GM12891 (cell line): ENCODE results near the gene OR6S1.

Experiments used
- POLR2A ChIP-seq: IDR thresholded peaks from 2 replicates; pipeline ENCODE4 v1.6.1; 2011; ENCODE audit warnings: low read depth, low read length, control low read depth
- POLR2AphosphoS5 ChIP-seq: IDR thresholded peaks from 2 replicates; pipeline ENCODE4 v1.6.1; 2011; ENCODE audit warnings: low read depth, low read length, control low read depth

DNA sequence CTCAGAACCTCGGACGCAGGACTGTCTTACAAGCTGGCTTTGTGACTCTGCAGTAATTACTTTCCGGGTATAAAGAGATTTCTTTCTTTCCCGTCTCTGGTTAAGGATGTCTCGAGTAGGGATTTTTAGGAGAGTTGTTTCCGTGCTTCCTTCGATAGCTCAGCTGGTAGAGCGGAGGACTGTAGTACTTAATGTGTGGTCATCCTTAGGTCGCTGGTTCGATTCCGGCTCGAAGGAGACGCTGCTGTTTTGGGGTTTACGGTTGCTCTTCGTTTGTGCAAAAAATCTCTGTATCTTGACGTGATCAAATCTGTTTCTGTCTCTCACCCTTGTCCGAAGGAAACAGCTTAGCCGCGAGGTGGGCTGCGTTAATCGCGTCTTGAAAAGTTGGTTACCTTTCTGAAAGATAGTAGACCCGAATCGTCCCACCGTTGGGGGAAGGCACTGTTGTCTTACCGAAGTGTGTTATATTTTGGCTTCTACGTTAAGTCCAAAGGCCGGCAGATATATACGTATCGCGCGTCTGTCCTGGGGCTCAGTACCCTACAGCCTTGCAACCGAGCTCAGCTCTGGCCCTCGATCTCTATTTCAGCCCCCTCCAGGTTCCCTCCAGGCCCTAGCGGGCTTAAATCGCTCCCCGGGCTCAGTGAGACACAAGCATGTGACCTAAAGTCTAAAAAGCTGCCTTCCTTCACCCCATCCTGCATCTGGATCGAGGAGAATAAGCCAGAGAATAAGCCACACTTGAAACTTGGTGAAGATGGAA is 41.8 kb upstream of the OR6S1 start:
- no peak for TF ChIP-seq POLR2A
- TF ChIP-seq POLR2AphosphoS5 = no peak
